Astrocyte (in vitro differentiated cells and primary cell): Measurements from ENCODE around the gene WDR5.

ENCODE experiments used
- CTCF ChIP-seq: IDR thresholded peaks from 2 replicates; pipeline ENCODE4 v1.5.1; 2011; ENCODE audit warnings: low read depth, mild to moderate bottlenecking, inconsistent platforms, low read length, moderate library complexity; ENCODE audit not compliant: insufficient read depth
- EZH2 ChIP-seq: IDR thresholded peaks from 2 replicates; pipeline ENCODE4 v1.6.1; 2012; ENCODE audit warnings: mild to moderate bottlenecking, low read length, inconsistent platforms; ENCODE audit not compliant: insufficient read depth

GRCh38 chr9:134112561-134112960 is 23.3 kb upstream of the WDR5 start:
- TF ChIP-seq CTCF (no peak), EZH2 (no peak)
